ENCODE measurements around the gene SEC14L6. TPM values are rescaled to one million over a fixed set of nuclear protein-coding genes. Genes with fewer than 3 reads are reported as not detected.
"Not testable (repeated sequence)": the region's sequence is repeated elsewhere in the genome, so short reads cannot be mapped to it uniquely, and the experiment has no call there.

The SEC14L6 gene
- polyA plus RNA-seq, 1 experiment = 0.09 TPM

DNA sequence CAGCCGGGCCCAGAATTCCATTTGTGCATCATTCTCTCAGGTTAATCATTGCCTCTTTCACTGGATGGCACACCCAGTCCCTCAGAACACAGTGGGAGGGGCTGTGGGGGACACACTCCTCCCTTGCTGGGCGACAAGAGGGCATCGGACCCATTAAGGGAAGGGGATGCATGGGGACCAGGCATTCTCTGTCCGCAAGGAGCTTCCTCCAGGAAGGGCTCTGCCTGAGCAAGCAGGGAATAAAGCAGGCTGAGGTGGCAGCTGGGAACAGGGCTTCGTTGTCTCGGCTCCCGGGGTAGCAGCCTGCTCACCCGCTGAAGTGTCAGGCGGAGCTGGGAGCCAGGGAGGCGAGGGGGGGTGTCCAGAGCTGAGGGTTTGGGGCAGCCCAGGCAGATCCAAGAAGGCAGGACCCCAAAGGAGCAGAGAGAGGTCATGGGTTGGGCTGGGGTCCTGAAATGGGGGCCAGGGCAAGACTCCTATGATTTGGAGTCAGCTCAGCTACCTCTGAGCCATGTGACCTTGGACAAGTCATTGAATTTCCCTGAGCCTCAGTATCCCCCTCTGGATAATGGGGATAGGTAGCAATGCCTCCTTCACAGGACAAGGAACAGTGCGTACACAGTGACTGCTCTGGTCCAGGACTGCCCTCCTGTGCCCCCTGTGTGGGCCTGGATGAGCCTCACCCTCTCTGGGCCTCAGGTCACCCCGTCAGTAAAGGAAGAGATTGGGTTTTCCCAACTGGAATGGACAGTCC is 26.5 kb upstream of the SEC14L6 start:
- DNase-seq (ENCODE audit: low read depth) = no peak

DNA sequence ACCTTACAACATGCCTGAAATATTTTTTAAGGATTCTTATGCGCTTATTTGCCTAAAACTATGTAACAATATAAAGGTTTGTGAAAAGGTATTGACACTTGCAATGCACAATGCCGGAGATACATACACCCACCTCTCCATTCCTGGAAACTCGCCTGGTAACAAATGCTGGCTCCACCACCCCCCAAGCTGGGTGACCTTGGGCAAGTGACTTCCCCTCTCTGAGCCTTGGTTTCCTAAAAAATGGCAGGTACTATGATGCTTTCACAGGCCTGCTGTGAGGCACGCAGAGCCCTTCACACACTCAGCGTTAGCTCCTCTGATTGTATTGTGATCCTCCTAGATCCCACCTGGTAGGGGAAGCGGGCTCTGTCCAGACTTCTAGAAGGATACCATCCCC is 25.7 kb upstream of the SEC14L6 start:
- no peak for DNase-seq (ENCODE audit: low read depth)
- Histone ChIP-seq H3K27me3 (ENCODE audit: control insufficient read depth, insufficient read depth, low read length) (peaks cover 10% of the 10 kb centered on the region), H3K36me3 (ENCODE audit: control insufficient read depth, insufficient read depth, low read length) (peaks cover 10% of the 10 kb centered on the region), H3K4me3 (ENCODE audit: low read depth, low read length) (no peak overlapping the region)
- POLR2A ChIA-PET = no interaction called here
- CTCF ChIA-PET = no interaction called here
- TF ChIP-seq, protein P1, sequence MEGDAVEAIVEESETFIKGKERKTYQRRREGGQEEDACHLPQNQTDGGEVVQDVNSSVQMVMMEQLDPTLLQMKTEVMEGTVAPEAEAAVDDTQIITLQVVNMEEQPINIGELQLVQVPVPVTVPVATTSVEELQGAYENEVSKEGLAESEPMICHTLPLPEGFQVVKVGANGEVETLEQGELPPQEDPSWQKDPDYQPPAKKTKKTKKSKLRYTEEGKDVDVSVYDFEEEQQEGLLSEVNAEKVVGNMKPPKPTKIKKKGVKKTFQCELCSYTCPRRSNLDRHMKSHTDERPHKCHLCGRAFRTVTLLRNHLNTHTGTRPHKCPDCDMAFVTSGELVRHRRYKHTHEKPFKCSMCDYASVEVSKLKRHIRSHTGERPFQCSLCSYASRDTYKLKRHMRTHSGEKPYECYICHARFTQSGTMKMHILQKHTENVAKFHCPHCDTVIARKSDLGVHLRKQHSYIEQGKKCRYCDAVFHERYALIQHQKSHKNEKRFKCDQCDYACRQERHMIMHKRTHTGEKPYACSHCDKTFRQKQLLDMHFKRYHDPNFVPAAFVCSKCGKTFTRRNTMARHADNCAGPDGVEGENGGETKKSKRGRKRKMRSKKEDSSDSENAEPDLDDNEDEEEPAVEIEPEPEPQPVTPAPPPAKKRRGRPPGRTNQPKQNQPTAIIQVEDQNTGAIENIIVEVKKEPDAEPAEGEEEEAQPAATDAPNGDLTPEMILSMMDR (IDR thresholded peaks at IDR 0.05; ENCODE audit: insufficient read depth, low read depth, low read length) = no peak

More for the DNA sequence above, 26.5 kb upstream of the SEC14L6 start:
- POLR2A ChIA-PET = no interaction called here
- CTCF ChIA-PET = no interaction called here
- TF ChIP-seq, protein P1 (IDR thresholded peaks at IDR 0.05; ENCODE audit: insufficient read depth, low read depth, low read length) = no peak
- H3K36me3 ChIP-seq (ENCODE audit: control insufficient read depth, insufficient read depth, low read length) = peaks cover 12% of the 10 kb centered on the region
- H3K27me3 ChIP-seq (ENCODE audit: control insufficient read depth, insufficient read depth, low read length) = peaks cover 10% of the 10 kb centered on the region
- no peak overlapping the region for H3K4me3 ChIP-seq (ENCODE audit: low read depth, low read length)

DNA sequence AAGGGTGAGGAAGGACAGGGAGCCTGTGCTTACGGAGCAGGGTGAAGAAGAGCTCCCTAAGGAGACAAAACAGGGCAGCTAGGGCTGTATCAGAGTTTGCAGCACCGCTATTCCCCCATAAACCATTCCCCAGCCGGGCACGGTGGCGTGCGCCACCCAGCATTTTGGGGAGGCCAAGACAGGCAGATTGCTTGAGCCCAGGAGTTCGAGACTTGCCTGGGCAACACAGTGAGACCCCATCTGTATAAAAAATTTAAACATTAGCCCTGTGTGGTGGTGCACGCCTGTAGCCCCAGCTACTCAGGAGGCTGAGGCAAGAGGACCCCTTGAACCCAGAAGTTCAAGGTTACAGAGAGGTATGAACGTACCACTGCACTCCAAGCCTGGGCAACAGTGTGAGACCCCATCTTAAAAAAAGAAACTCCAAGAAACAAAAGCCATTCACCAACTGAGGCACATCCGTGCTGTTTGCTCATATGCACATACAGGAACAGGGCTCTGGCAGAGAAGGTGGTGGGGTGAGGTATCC is 23.2 kb upstream of the SEC14L6 start:
- POLR2A ChIA-PET = no interaction called here
- CTCF ChIA-PET = interaction anchor here (0.6 kb wide), 1 partner anchor 147 kb away, joined by 3 read pairs; no protein-coding TSS in a partner anchor

DNA sequence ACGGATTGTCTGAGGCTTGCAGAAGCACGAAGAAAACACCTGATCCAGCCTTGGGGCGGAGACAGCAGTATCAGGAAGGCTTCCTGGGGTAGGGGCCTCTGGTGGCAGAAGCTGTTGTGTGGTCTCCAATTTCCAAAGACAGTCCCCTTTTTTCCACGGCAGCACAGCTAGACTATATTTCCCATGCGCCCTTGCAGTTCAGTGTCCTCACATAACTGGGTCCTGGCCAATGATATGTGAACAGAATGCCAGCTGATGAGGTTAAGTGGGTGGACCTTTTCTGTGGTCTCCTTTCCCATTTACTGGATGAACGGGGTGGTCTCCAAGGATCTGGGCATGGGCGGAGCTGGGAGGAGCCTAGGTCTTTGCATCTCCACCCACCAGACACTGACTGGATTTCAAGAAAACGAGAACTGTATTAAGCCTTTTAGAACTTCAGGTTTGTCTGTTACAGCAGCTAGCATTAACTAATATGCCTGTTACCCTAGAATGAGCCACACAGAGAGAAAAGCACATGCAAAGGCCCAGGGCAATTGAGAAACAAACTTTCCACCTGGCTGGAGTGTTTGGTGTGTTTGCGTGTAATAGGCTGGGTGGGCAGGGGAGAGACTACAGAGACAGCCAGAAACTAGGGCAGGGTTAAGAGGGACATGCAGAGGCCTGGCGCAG is 21.7 kb upstream of the SEC14L6 start:
- H3K27me3 ChIP-seq (ENCODE audit: control insufficient read depth, insufficient read depth, low read length) = peaks cover 10% of the 10 kb centered on the region
- ChIA-PET POLR2A (no interaction called here), CTCF (no interaction called here)
- no peak overlapping the region for H3K4me3 ChIP-seq (ENCODE audit: low read depth, low read length)
- TF ChIP-seq, protein P1 (IDR thresholded peaks at IDR 0.05; ENCODE audit: insufficient read depth, low read depth, low read length) = no peak
- no peaks in the 10 kb centered on the region for H3K36me3 ChIP-seq (ENCODE audit: control insufficient read depth, insufficient read depth, low read length)
- no peak for DNase-seq (ENCODE audit: low read depth)

More for the DNA sequence above, 23.2 kb upstream of the SEC14L6 start:
- H3K36me3 ChIP-seq (ENCODE audit: control insufficient read depth, insufficient read depth, low read length) = no peaks in the 10 kb centered on the region
- no peak overlapping the region for H3K4me3 ChIP-seq (ENCODE audit: low read depth, low read length)
- no peak for DNase-seq (ENCODE audit: low read depth)
- TF ChIP-seq, protein P1 (IDR thresholded peaks at IDR 0.05; ENCODE audit: insufficient read depth, low read depth, low read length) = no peak
- H3K27me3 ChIP-seq (ENCODE audit: control insufficient read depth, insufficient read depth, low read length) = peaks cover 10% of the 10 kb centered on the region

DNA sequence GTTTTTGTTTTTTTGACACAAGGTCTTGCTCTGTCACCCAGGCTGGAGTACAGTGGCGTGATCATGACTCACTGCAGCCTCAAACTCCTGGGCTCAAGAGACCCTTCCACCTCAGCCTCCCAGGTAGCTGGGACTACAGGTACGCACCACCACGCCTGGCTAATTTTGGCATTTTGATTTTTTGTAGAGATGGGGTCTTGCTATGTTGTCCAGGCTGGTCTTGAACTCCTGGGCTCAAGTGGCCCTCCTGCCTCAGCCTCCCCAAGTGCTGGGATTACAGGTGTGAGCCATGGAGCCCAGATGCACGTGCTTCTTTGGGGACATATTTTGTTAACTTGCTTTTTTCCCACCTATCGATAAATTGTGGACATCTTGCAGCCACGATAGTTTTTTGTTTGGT is 20.7 kb upstream of the SEC14L6 start:
- POLR2A ChIA-PET; CTCF ChIA-PET; H3K36me3 ChIP-seq (ENCODE audit: control insufficient read depth, insufficient read depth, low read length); DNase-seq (ENCODE audit: low read depth); H3K27me3 ChIP-seq (ENCODE audit: control insufficient read depth, insufficient read depth, low read length); H3K4me3 ChIP-seq (ENCODE audit: low read depth, low read length): not testable (repeated sequence)

All from BJ (cell line).